Measurements from ENCODE around the gene CXCL10.
"Not testable (repeated sequence)": the region's sequence is repeated elsewhere in the genome, so short reads cannot be mapped to it uniquely, and the experiment has no call there.

The CXCL10 gene

GRCh38 chr4:76023389-76023788 is at the start of gene CXCL10:
CXCL10 (minus strand) TSS chr4:76023497; CDS start chr4:76023431, 66 bp downstream.
- DNase-seq, result peak; percentile 93 to 94

- DNase-seq, result no peak
Measured at GRCh38 chr4:76072760-76073159, 49.5 kb upstream of the CXCL10 start.

GRCh38 chr4:76067652-76068286 is 44.5 kb upstream of the CXCL10 start:
- DNase-seq, result peak; percentile 58 to 95

DNA sequence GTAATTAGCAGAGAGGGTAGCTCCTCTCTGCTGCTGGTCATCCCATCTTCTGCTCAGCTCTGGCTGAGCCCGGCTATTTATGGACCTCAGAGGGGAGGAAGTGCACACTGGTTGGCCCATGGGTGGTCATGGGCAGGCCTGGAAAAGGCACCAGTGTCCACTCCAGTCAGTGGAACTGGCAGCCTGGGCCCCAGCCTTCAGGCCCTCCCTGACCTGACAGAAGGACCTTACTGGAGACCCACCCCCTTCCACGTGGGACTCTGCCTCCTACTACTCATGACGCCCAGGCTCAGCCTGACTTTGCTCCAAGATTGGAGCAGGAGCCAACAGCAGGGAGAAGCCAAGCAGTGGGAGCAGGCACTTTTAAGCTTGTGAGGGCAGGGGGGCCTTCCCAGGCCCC is 43.2 kb upstream of the CXCL10 start:
- DNase-seq, result no peak

DNA sequence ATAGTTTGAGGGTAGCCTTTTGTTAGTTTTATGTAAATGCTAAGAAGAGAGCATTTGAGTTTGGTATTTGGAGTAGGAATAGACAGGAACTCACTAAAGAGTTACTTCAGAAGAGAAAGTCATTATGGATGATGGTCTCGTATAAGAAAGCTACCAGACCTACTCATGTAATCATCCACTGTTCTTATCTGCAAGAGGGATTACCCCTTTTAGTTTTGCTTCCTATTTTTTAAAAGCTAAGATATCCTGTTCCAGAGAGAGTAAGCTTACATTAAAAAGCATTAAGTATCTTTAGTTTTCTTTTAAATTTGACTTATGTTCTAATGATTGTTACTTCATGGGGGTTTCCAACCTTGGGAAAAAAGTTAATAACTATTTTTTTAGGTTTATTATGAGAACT is 38.7 kb upstream of the CXCL10 start:
- peak; percentile 67 to 81 for DNase-seq

DNA sequence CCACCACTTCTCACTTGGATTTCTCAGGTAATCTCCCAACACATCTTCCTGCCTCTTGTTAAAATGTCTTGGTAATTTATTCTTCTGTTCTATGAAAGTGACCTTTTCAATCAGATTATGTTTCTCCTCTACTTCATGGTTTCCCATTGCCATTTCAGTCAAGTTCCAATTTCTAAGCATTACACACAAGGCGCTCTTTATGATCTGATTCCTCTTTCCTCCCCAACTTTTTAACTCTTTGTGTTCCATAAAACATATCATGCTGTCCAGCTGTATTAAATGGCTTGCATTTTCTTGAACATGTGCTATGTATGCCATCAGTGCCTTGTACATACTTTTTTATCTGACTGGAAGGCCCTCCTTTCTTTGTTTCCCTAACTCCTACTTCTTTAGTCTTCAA is 38.1 kb upstream of the CXCL10 start:
- DNase-seq, result no peak

GRCh38 chr4:76060506-76060905 is 37.2 kb upstream of the CXCL10 start:
- peak in 1 of 2 donors; percentile 49 for DNase-seq

DNA sequence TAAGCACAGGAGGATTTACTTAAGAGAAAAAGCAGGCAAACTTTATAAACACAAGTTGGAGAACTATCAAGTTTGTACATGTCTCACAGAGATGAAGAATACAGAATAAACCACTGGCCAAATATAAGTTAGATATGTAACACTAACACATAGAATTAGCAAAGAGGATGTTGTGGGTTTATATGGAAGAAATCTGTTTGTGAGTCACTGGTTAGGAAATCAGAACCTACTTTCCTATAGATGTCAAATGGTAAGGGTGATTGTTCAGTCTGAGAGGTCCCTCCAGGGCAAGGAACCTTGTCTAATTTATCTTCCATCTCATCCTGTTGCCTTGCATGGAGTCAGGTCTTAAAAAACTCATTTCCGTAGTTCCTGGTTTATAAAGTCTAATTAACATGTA is 36.5 kb upstream of the CXCL10 start:
- DNase-seq, result peak; percentile 83 to 86

GRCh38 chr4:76058888-76059426 is 35.7 kb upstream of the CXCL10 start:
- peak; percentile 27 to 66 for DNase-seq

- no peak for DNase-seq
Measured at GRCh38 chr4:76058302-76058701, 35.0 kb upstream of the CXCL10 start.

GRCh38 chr4:76055421-76055820 is 32.1 kb upstream of the CXCL10 start:
- no peak for DNase-seq

GRCh38 chr4:76055016-76055415 is 31.7 kb upstream of the CXCL10 start:
- no peak for DNase-seq

GRCh38 chr4:76053730-76054129 is 30.4 kb upstream of the CXCL10 start:
- DNase-seq, result no peak

DNA sequence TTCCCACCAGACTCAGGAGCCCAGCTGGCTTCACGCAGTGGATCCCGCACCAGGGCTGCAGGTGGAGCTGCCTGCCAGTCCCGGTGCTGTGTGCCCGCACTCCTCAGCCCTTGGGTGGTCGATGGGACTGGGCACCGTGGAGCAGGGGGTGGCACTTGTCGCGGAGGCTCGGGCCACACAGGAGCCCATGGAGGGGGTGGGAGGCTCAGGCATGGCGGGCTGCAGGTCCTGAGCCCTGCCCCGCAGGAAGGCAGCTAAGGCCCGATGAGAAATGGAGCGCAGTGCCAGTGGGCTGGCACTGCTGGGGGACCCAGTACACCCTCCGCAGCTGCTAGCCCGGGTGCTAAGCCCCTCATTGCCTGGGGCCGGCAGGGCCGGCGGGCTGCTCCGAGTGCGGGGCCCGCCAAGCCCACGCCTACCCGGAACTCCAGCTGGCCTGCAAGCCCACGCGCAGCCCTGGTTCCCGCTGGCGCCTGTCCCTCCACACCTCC is 27.3 kb upstream of the CXCL10 start:
- not testable (repeated sequence) for DNase-seq

- DNase-seq, result not testable (repeated sequence)
Measured at GRCh38 chr4:76049860-76050416, 26.6 kb upstream of the CXCL10 start.

- peak in 1 of 2 donors; percentile 66 for DNase-seq
Measured at GRCh38 chr4:76044686-76045085, 21.4 kb upstream of the CXCL10 start.

GRCh38 chr4:76043306-76043705 is 20.0 kb upstream of the CXCL10 start:
- DNase-seq, result not testable (repeated sequence)

- DNase-seq, result not testable (repeated sequence)
Measured at GRCh38 chr4:76042241-76042998, 19.1 kb upstream of the CXCL10 start.

GRCh38 chr4:76036855-76037254 is 13.6 kb upstream of the CXCL10 start:
- no peak for DNase-seq

GRCh38 chr4:76035799-76036380 is 12.6 kb upstream of the CXCL10 start, which contains the start of gene CXCL11:
CXCL11 (minus strand) TSS chr4:76036070; CDS start chr4:76035987, 83 bp downstream.
- DNase-seq, result peak; percentile 51 to 63

GRCh38 chr4:76035141-76035540 is 11.8 kb upstream of the CXCL10 start:
- peak; percentile 84 to 88 for DNase-seq

- peak; percentile 61 to 72 for DNase-seq
Measured at GRCh38 chr4:76029300-76029699, 6.0 kb upstream of the CXCL10 start.

DNA sequence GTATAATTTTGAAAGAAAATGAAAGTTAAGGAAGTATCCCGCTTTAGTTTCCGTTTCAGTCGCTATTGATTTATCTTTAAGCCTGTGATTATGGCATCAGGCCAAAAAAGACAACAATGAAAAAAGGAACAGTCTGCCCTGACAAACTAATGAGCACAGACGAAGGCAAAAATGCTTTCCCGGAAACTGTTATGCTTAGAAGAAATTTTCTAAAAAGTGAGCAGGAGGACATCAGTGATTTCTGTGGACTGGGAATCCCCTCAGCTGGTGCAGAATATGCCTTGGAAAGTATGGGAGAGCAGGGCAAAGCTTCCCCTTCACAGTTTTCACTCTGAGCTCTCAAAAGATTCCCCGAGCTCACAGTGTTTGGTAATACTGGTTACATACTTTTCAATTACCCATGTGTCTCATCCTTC is 5.1 kb upstream of the CXCL10 start:
- DNase-seq, result peak; percentile 89

Measured in inflammatory macrophage treated with lipopolysaccharide for 1 hour (primary cell).